Lower leg skin (tissue), 4 donors: Measurements from ENCODE around the gene NKAIN4. TPM values are rescaled to one million over a fixed set of nuclear protein-coding genes. Genes with fewer than 3 reads are reported as not detected.

Source experiments
- DNase-seq, 2 donors: peaks; one replicate each; pipeline ENCODE4 v3.0.0-alpha.2; 2019; ENCODE audit warnings: low spot score in 2 of 2
- H3K4me3 ChIP-seq: fragments of 200-600 bp; sonication (generic); 2 replicates; pipeline ENCODE4 v1.5.1; 2017; ENCODE audit warnings: mild to moderate bottlenecking, low read depth; ENCODE audit not compliant: poor library complexity, severe bottlenecking
- CTCF ChIP-seq, 3 donors: fragments of 450-650 bp; IDR thresholded peaks; one replicate each; pipeline ENCODE4 v1.5.1; 2016; ENCODE audit warnings: antibody characterized with exemption in 3 of 3, mild to moderate bottlenecking in 3 of 3, moderate library complexity in 2 of 3
- POLR2A ChIP-seq, 2 donors: fragments of 450-650 bp; IDR thresholded peaks; one replicate each; pipeline ENCODE4 v1.6.1; 2016 to 2017; ENCODE audit warnings: antibody characterized with exemption in 2 of 2, mild to moderate bottlenecking in 1 of 2, moderate library complexity in 1 of 2
- WGBS, 2 donors: methylation state at CpG; one replicate each; pipeline ENCODE4 v1.1.5; 2018; 5-methylcytosine and 5-hydroxymethylcytosine counted together
- intact Hi-C: fragments of 100-400 bp; cut with DNase I; formaldehyde crosslinking; loops from one replicate; pipeline ENCODE4 v1.15.0; 2023; ENCODE audit warnings: low total_unique reads
- total RNA-seq, 4 donors: library from RNA; depleted of rRNA; stranded (reverse); fragments of >200 nt; gene quantifications; one replicate each; pipeline ENCODE4 v1.1.0, GENCODE V29; 2016

The NKAIN4 gene
- total RNA-seq, 4 donors from 2014 or later = 0.23 to 1.1 TPM; not detected in 2

DNA sequence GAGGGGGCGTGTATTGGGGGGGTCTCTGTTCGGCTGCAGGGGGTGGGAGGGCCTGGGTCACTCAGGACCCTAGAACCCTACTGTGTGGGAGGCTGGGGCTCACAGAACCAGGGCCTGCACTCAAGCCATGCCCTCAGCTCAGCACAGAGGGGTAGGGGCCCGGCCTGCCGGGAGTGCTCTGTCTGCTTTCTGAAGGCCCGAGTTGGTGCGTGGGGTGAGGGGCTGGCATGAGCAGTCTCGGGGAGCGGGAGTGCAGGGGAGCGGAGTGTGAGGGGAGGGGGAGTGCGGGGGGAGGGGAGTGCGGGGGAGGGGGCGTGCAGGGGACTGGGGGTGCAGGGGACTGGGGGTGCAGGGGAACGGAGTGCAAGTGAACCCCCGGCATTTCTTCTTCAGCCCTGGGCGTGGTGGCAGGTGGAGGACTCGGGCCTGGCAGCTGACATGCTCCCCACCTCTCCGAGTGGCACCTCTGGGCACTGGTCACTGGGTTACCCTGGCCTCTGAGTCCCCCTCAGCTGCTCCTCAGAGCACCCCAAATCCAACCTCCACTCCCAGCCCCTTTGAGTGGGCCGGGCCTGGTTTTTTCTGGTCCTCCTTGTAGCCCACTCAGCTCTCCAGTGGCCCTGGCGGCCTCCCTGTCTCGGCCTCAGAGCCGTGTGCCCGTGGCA lies 39.7 kb upstream of the NKAIN4 start:
- TF ChIP-seq CTCF (IDR thresholded peaks at IDR 0.05) (no peak), POLR2A (IDR thresholded peaks at IDR 0.05) (no peak)
- DNase-seq = no peak
- intact Hi-C loops = no loop called here
- no peak overlapping the region for H3K4me3 ChIP-seq
- 49 to 63% methylated on average over 13 to 18 of the region's 22 CpGs for WGBS, 2 donors

DNA sequence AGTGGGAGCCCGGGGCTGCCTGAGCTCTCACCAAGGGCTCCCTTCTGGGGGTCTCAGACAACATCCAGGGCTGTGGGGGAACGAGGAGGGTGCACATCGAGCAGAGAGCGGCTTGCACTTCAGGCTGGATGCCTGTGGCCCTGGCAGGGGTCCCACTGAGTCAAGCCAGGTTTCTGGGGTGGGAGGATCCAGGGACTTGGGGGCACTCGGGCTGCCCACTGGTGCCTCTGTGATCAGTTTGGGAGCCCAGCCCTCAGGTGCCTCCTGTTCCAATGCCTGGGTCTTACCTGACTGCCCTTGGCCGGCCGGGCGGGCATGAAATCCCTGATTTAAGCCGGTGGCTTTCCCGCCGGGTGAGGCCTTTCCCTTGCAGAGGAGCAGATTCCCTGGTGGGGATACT lies 39.2 kb upstream of the NKAIN4 start:
- TF ChIP-seq POLR2A (IDR thresholded peaks at IDR 0.05) = no peak
- TF ChIP-seq CTCF (IDR thresholded peaks at IDR 0.05) = no peak
- no peak overlapping the region for H3K4me3 ChIP-seq
- DNase-seq = no peak
- intact Hi-C loops = no loop called here
- WGBS, 2 donors = 47 to 49% methylated on average over 11 of the region's 11 CpGs

GRCh38 chr20:63292904-63293303 lies 38.6 kb upstream of the NKAIN4 start, which contains the start of gene COL20A1:
COL20A1 (plus strand) TSS chr20:63293186; CDS start chr20:63295108, 1,922 bp downstream.
- no peak within 1 kb of the TSS for H3K4me3 ChIP-seq
- no peak for DNase-seq
- intact Hi-C loops = no loop called here
- WGBS, 2 donors = 29 to 42% methylated on average over 7 of the region's 7 CpGs
- TF ChIP-seq CTCF (IDR thresholded peaks at IDR 0.05) = no peak
- no peak for TF ChIP-seq POLR2A (IDR thresholded peaks at IDR 0.05)

DNA sequence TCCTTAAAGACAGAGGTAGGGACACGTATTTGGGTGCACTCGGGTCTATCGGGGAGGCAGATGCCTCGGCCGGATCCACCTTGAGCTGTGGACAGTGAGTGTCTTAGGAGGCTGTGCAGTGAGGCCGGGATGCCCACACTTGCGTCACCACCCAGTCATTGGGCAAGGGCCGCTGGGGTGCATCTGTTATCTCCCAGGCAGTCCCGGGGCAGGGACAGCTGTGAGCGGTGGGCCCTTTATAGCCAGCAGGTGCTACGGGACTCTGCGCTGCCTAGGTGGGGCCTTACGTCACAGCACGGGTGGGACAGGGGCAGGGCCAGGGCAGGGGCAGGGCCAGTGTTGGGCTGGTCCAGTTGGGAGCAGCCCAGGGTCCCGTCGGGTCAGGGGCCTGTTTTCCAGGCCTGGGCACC lies 38.0 kb upstream of the NKAIN4 start:
- WGBS, 2 donors = 73 to 82% methylated on average over 8 to 9 of the region's 16 CpGs
- intact Hi-C loops = no loop called here
- no peak for DNase-seq
- no peak for TF ChIP-seq CTCF (IDR thresholded peaks at IDR 0.05)
- no peak for TF ChIP-seq POLR2A (IDR thresholded peaks at IDR 0.05)
- no peak overlapping the region for H3K4me3 ChIP-seq

GRCh38 chr20:63291811-63292210 lies 37.5 kb upstream of the NKAIN4 start:
- no peak for DNase-seq
- WGBS, 2 donors = 67 to 85% methylated on average over 6 to 10 of the region's 10 CpGs
- intact Hi-C loops = no loop called here
- H3K4me3 ChIP-seq = no peak overlapping the region
- TF ChIP-seq CTCF (IDR thresholded peaks at IDR 0.05) = no peak
- TF ChIP-seq POLR2A (IDR thresholded peaks at IDR 0.05) = no peak
